ENCODE results near the gene RHOF. TPM values are rescaled to one million over a fixed set of nuclear protein-coding genes. Genes with fewer than 3 reads are reported as not detected.

The RHOF gene
- total RNA-seq, 4 donors from 2014 or later: 14.1 to 24.3 (median 18.1) TPM

- Histone ChIP-seq H3K36me3 (peaks cover 2 to 62% (median 31%) of the 10 kb centered on the region in 3 donors), H3K4me3 (no peak overlapping the region), H3K27me3 (no peaks in the 10 kb centered on the region), H3K27ac (peak overlapping the region in 1 of 4 donors; percentile 87), H3K9me3 (no peaks in the 10 kb centered on the region), H3K4me1 (peaks cover 0 to 75% (median 52%) of the 10 kb centered on the region in 4 donors)
- WGBS, 2 donors: 64 to 86% methylated on average over 5 to 22 of the region's 33 CpGs
- no peak for TF ChIP-seq POLR2A (IDR thresholded peaks at IDR 0.05)
- TF ChIP-seq, protein P1, sequence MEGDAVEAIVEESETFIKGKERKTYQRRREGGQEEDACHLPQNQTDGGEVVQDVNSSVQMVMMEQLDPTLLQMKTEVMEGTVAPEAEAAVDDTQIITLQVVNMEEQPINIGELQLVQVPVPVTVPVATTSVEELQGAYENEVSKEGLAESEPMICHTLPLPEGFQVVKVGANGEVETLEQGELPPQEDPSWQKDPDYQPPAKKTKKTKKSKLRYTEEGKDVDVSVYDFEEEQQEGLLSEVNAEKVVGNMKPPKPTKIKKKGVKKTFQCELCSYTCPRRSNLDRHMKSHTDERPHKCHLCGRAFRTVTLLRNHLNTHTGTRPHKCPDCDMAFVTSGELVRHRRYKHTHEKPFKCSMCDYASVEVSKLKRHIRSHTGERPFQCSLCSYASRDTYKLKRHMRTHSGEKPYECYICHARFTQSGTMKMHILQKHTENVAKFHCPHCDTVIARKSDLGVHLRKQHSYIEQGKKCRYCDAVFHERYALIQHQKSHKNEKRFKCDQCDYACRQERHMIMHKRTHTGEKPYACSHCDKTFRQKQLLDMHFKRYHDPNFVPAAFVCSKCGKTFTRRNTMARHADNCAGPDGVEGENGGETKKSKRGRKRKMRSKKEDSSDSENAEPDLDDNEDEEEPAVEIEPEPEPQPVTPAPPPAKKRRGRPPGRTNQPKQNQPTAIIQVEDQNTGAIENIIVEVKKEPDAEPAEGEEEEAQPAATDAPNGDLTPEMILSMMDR (IDR thresholded peaks at IDR 0.05): no peak
- TF ChIP-seq EP300 (IDR thresholded peaks at IDR 0.05): no peak
- DNase-seq (ENCODE audit: low spot score in 2 of 2): no peak
These were observed 16.8 kb upstream of the RHOF start for GRCh38 chr12:121810234-121810817.

DNA sequence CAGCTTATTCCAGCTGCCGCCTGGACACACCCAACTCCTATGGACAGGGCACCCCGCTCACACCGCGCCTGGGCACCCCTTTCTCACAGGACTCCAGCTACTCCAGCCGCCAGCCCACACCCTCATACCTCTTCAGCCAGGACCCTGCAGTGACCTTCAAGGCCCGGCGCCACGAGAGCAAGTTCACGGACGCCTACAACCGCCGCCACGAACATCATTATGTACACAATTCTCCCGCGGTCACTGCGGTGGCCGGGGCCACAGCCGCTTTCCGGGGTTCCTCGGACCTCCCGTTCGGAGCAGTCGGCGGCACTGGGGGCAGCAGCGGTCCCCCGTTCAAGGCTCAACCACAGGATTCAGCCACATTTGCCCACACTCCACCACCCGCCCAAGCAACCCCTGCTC, 16.2 kb upstream of the RHOF start:
- H3K27ac ChIP-seq: no peak overlapping the region
- H3K36me3 ChIP-seq: peaks cover 0 to 56% (median 25%) of the 10 kb centered on the region in 3 donors
- H3K4me1 ChIP-seq: peaks cover 0 to 75% (median 52%) of the 10 kb centered on the region in 4 donors
- TF ChIP-seq, protein P1 (IDR thresholded peaks at IDR 0.05): no peak
- TF ChIP-seq EP300 (IDR thresholded peaks at IDR 0.05) (no peak), POLR2A (IDR thresholded peaks at IDR 0.05) (no peak)
- DNase-seq (ENCODE audit: low spot score in 2 of 2): no peak
- no peaks in the 10 kb centered on the region for H3K9me3 ChIP-seq
- no peaks in the 10 kb centered on the region for H3K27me3 ChIP-seq
- WGBS, 2 donors: 88 to 89% methylated on average over 27 of the region's 27 CpGs
- no peak overlapping the region for H3K4me3 ChIP-seq

- DNase-seq (ENCODE audit: low spot score in 2 of 2): no peak
- Histone ChIP-seq H3K4me3 (no peak overlapping the region), H3K27me3 (no peaks in the 10 kb centered on the region), H3K27ac (no peak overlapping the region), H3K4me1 (peaks cover 0 to 70% (median 51%) of the 10 kb centered on the region in 4 donors), H3K36me3 (peaks cover 0 to 45% (median 21%) of the 10 kb centered on the region in 3 donors), H3K9me3 (no peaks in the 10 kb centered on the region)
- TF ChIP-seq EP300 (IDR thresholded peaks at IDR 0.05): no peak
- no peak for TF ChIP-seq POLR2A (IDR thresholded peaks at IDR 0.05)
- TF ChIP-seq, protein P1 (IDR thresholded peaks at IDR 0.05): no peak
- WGBS, 2 donors: 87 to 92% methylated on average over 8 of the region's 8 CpGs
These were observed 15.1 kb upstream of the RHOF start for GRCh38 chr12:121808623-121809022.

DNA sequence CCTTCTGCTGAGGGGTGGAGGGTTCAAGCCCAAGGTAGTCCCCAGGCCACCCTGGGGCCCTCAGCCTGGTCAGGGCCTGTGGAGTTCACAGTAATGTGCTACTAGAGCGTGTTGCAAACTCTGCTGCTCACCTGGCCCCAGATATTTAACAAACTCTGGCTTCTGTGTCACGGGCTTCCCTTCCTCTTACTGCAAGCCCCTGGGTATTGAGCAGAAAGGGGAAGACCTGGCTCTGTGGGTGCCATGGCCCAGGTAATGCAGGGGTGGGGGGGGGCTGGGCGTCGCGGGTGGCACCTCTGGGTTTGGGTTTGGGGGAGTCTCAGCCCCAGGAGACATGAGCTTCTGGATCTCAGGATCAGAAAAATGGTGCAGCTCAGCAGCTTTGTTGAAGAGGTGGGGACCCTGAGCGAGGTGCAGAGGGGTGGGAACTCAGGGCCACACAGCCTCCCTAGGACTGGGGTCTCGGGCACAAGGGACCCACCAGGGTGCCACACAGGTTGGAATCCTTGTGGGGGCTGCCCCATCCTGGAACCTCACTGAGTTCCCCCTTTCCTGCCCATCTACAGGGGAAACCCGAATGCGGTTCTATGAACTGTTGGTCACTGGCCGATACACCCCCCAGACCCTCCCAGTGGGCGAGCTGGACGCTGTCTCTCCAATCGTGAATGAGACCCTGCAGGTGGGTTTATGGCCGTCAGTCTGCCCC, 14.3 kb upstream of the RHOF start:
- WGBS, 2 donors: 75 to 82% methylated on average over 13 to 14 of the region's 14 CpGs
- peaks cover 0 to 62% (median 44%) of the 10 kb centered on the region in 4 donors for H3K4me1 ChIP-seq

More for the DNA sequence above, 14.3 kb upstream of the RHOF start:
- Histone ChIP-seq H3K36me3 (peaks cover 0 to 38% (median 21%) of the 10 kb centered on the region in 3 donors), H3K9me3 (no peaks in the 10 kb centered on the region), H3K27ac (peak overlapping the region in 1 of 4 donors; percentile 8), H3K27me3 (no peaks in the 10 kb centered on the region), H3K4me3 (no peak overlapping the region)
- TF ChIP-seq, protein P1 (IDR thresholded peaks at IDR 0.05): no peak
- no peak for TF ChIP-seq POLR2A (IDR thresholded peaks at IDR 0.05)
- TF ChIP-seq EP300 (IDR thresholded peaks at IDR 0.05): no peak
- no peak for DNase-seq (ENCODE audit: low spot score in 2 of 2)

All from tibial nerve (tissue), 4 donors.